HG03342 (cell line): ENCODE results near the gene AFF2.

Experiments used
- ATAC-seq: cut with Tn5 transposase; IDR thresholded peaks from one replicate; pipeline ENCODE4 v1.9.1; 2021; ENCODE audit warnings: mild to moderate bottlenecking, moderate library complexity; ENCODE audit not compliant: unreplicated experiment

AFF2 gene

DNA sequence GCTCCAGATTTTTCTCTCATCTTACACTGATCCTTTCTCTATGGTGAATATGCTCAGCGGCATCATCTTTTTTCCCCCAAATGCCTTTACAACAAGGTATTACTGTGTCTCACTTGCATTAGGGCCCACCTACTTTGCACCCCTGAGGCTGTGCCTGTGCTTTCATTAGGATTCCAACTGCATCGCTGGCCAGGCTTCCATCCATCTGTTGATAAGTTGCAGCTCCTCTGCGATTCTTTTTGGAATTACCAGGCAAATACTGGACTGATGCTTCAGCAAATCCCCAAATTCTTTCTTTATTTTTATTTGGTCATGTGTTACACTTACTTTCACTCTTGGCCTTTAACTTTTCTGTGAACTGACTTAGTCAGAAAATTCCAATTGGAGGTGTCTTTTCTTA is 77.3 kb downstream of the AFF2 start:
- ATAC-seq = no peak

DNA sequence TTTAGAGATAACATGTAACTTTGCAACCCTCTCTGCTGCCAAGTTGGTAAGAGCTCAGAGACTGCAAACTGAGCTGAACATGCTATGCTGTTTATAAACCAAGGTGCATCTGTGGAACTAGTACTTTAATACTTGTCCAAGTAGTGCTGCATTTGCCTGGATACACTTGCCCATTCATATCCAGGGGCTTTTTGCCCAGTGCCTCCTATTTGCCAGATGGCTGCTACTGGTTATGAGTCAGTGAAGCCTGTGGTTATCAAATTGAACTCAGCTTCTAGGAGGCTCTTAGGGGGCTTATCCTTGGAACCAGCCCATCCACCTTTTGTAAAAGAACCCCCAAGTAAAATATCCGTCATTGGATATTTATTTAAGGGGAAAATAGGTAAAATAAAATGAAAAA is 79.6 kb downstream of the AFF2 start:
- ATAC-seq = no peak

DNA sequence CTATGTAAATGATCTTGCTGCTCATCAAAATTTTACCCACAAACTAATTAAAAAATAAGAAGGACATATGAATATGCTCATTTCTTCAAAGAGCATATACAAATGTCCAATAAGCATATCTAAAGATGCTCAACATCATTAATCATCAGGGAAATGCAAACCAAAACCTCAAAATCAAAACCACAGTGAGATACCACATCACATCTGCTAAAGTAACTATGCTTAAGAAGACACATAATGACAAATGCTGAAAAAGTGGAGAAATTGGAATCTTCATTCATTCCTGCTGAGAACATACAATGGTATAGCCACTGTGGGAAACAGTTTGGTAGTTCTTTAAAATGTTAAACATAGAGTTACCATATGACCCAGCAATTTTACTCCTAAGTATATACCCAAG is 81.9 kb downstream of the AFF2 start:
- ATAC-seq = no peak

DNA sequence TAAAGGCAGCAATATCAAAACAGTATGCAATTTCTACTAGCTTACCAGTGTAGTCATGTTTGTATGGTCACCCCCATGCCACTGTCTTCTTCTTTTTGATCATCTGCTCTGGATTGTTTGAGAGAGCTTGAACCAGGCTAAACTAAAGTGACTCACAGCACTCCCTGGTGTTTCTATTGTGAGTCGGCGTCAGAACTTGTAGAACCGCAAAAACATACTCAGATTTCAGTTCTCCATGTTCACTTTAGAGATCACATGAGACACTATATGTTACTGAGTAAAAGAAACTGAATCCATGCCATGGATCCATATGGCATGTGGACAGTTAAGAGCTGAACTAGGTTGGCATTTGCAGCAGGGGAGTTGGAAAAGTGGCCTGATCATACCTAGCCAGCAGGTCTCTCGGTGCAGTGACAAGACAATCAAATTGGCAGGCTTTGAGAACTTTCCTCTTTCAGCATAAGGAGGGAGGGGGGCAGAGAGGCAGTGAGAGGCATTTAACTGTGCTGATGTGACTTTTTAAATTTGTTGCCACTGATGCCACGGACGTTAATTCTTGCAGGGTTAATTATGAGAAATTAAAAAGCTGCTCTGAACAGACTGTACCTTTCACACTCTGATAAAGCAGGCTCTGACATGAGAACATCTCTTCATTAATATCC is 88.4 kb downstream of the AFF2 start:
- ATAC-seq = no peak

DNA sequence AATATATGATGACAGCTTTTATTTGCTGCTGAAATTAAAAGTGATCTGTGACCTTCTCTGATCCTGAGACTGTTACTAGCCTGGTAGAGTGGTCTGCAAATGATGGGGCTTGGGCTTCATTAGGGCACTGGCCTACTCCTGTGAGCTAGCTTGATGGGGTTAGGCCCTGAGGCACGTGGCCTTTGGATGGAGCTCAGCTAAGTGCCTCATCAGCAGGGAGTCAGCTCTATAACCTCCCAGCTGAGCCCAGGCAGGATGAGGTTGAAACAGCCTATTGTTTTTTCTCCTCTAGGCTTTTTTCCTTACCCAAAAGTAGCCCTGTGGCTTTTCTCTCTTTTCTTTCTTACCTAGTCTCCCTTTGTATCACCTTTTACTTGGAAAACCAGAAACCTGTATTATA is 92.2 kb downstream of the AFF2 start:
- ATAC-seq = no peak

DNA sequence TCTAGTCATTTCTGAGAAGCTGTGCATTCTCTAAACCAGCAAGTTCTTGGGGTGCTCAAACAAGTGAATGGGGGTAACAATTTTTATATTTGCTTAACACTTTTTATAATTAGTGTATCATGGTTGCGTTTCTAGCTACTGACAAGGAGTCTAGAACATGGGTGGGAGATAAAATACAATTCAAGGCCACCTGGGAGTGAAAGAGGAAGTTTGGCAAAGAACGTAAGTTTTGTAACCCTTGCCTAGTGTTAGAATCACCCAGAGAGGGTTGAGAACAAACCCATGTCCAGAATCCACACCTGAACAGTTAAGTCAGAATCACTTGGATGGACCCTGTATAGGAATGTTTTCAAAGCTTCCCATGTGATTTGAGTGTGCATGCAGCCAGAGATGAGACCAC is 92.7 kb downstream of the AFF2 start:
- ATAC-seq = no peak

DNA sequence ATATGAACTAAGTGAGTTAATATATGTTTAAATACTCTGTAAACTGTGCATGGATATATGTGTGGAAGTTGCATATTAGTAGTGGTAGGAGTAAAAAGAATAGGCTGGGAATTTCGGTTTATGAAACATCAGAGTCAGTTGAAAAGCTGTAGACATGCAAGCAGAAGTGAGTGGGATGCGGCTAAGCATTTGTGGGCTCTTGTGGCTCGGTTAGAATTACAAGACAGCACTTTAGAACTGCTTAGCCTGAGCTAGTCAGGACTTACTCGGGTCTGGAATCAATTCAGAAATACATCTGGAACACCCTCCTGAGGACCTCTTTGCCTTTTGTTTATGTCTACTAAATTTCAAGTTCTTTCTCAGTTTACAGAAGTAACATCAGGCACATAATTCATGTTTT is 93.6 kb downstream of the AFF2 start:
- ATAC-seq = no peak

DNA sequence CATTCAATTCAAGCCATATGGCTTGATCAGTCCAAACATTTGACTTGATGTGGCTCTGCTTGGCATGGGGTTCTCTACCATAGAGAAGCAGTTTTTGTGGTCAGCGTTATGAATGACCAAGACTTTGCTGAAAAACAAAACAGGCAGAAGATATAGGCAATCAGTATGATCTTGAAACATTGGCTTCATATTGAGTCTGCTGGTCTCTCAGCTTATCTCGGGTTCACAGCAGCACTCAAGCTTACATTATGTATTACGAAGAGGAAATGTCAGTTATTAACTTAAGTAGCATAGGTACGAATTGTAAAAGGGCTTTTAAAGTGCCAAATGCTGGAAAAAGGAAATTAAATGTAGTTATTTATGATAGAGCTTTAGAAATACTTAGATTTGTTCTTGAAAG is 99.0 kb downstream of the AFF2 start:
- ATAC-seq = no peak

DNA sequence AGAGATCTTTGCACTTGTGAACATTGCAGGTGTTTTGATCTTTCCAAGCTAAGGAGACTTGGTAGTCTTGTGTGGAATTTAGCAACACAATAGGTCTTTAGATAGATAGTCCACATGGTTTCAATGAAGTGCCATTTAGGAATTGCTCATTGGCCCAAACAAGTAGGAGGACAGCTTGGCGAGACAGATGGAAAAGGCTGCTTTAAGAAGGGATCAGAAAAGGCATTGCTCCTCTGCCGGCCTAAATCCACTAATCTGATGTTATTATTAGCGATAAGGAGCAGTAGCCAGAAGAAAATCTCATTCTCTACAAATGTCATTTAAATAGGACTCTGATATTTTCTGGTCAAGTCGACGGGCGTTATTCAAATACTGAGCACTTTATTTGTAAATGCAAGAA is 99.7 kb downstream of the AFF2 start:
- no peak for ATAC-seq

DNA sequence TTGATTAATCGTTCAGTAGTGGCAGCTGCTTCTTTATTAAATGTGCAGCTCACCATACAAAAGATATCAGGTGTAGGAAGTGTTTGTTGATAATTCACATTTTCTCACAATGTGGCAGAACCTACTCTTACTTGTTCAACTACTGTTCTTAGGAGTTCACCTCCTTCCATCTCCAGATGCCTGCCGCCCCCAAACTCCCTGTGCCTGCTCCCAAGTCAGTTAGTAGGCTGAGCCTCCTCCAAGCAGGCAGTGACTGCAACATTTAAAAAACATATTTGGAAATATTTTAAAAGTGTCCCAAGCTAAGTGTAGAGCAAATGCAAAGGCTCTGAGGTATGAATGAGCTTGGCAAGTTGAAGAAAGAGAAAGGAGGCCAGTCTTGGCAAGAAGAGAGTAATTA is 100.2 kb downstream of the AFF2 start:
- no peak for ATAC-seq

DNA sequence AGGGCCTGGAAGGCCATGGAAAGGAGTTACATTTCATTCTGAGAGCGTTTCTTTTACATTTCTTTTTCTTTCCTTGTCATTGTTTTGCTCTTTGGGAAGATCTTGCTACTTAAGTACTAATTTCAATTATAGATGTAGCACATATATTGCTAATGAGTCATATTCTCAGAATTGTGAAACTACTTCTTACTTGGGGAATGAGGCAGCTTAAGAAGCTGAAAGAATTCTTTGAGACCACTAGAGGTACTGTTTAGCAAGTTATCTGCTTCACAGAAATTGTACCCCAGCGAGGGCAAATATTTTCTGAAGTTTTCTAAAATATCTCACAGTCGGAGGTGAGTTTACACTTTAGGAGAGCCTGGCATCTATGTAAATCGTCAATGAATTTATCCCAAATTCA is 100.6 kb downstream of the AFF2 start:
- ATAC-seq = no peak

DNA sequence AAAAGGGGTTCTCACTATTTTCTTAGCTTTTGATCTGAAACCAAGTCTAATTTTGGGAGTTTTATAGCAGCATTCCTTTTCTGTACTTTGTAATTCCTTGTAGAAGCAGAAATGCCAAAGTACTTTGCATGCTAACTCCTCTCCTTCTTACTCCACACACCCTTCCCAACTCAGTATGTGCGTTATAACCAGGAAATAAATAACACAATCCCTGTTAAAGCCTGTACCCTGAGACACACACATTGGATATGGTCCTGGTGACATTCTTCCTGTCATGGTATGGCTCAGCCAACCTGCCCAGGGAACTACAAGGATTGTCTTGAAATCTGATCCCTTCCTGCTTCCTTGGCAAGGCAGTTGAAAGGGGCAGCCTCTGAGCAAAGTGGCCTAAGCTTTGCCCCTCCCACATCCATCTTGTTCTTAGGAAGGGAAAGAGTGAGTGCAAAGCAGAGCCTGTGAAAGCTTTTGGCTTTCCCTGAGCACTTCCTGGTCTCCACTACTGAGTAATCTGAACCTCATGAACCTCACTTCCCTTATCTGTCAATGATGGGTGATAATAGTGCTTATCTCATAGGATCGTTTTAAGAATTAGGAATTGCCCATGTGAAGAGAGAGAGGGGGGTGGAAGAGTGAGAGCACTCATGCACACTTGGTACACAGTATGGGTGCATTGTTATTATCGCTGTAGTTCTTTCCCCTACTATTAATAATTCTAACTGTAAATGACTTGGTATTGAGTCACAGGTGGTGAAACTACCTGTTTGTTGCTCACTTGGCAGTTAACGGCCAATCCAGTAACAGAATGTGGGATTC is 109.3 kb downstream of the AFF2 start:
- peak; percentile 79 for ATAC-seq

DNA sequence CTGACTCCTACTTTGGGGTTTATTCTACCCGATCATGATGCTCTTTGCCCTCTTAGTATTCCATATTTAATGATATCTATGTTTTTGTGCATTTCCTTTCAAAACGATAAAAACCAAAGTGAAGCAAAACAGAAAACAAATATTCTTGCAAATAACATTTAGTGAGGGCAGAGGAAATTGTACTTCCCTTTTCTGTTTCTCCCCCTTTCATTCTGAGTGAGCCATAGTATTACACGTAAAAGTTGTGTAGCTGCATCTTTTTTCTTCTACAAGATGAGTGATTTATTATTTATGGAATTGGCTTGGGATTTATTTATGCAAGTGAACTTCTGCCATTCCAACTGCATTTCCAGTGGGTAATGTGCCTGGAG is 109.9 kb downstream of the AFF2 start:
- ATAC-seq = peak; percentile 61

DNA sequence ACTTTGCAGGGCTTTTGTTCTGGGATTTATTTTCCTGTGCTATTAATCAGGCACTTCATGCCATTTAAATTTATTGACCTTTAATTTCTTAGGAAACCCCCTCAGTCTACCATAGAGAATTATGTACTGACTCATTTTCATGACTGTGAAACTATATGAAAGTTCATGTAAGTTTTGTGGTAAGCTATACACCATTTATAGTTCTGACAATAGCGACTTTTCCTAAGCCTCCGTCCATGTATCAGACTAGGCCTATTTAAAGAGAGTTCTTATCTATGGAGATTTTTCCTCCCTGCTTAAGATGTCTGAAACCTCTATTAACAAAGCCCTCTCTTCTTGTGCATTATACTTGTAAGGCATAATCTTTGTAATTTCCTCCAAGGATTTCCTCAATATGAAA is 111.6 kb downstream of the AFF2 start:
- ATAC-seq = peak; percentile 27

DNA sequence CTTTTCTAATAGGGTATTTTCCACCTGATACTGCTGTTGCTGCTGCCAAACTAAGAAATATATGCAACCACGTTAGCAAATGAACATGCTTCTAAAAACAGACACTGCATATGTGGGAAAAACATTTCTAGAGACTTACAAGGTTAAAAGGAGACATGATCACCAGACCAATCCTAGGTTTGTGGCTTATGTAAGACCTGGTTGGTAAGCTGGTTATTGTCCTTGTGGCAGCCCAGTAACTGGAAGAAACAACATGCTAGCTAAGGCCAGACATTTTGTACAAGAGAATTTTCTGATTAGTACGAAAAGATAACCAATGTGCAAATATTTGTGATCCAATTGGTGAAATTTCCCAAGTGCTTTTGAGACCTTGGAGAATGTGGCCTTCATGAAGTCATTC is 112.0 kb downstream of the AFF2 start:
- no peak for ATAC-seq

DNA sequence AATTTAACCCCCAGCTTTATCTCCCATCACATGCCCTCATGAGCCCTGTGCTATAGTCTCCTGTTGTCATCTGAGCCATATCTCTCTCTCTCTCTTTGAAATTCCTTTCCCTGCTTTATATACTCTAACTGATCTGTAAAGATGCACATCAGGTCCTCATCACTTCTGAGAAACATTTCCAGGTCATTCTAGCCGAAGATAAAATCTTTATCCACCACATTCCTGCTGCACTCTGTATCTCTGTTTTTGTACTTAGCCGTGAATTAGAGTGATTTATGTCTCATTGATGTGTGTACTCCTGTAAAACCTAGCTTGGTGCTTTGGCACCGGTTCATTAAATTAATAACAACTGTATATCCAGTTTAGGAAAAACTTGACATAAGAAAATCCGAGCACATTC is 113.2 kb downstream of the AFF2 start:
- no peak for ATAC-seq

DNA sequence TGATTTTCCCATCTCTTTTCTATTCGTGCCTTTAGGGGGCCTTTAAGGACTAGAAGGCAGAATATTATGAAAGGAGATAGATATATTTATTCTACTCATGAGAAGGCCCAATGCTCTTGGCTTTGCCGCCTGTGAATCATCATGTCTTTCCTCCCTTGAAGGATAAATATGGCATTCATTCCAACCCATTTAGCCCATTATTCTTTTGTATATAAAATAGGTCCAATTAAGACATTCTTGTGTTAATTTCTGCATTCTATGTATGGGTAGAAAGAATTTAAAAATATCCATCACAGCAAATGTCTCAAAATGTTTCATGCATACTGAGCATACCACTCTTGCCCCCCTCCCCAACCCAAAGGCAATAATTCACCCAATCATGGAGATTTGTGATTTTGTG is 115.1 kb downstream of the AFF2 start:
- no peak for ATAC-seq

DNA sequence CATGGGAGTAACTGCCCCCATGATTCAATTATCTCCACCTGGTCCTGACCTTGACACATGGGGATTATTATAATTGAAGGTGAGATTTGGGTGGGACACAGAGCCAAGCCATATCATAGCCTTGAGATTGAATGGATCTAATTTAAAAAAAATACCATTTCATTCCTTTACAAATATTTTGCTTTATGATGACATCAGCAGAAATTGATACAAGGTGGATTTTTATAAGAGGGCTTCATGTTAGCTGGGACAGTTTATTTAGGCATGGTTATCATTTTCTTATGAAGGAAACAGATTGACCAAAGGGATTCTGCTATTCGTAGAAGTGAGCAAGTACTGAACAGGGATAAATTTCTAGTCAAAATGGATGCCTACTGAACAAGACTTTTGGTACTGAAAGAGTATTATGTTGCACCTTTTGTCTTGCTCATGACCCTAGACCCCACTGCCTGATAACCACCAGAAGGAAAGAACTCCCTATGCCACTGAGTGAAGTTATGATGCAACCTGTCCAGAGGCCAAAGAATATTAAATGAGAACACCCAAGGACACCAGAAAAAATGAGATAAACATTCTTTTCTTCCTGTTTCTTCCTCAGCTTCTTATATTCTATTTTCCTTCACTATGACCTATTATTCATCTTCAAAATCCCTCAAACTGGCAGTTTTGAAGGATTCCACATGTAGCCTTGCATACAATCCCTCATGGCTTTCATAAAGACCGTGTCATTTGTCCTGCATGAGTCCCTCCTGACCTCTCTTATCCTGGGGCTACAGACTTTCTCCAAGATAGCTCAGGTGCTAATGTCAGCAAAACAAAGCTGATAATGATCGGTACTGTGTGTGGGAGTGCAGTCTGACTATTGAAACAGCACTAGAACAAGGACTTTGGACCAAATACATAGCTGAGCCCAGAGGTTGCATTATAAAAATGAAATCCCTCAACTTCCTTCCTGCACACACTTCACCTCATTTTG is 118.3 kb downstream of the AFF2 start:
- no peak for ATAC-seq

DNA sequence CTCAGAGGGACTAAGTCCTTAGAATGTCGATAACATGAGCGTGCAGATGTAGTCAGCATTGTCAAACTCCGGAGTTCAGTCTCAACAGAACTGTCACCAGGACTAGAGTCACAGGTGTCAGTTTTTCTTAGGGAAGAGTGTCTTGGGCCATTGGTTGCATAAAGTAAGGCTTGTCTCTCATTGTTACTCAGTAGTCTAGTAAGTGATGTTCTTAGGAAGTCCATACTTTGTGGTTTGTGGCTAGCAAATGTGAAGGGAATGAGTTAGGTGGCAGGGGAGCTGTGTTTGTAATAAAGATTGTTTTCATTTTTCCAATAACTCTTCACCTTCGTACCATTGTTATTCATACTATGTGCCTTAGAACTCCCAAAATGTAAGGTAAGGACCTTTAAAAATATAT is 119.6 kb downstream of the AFF2 start:
- no peak for ATAC-seq

DNA sequence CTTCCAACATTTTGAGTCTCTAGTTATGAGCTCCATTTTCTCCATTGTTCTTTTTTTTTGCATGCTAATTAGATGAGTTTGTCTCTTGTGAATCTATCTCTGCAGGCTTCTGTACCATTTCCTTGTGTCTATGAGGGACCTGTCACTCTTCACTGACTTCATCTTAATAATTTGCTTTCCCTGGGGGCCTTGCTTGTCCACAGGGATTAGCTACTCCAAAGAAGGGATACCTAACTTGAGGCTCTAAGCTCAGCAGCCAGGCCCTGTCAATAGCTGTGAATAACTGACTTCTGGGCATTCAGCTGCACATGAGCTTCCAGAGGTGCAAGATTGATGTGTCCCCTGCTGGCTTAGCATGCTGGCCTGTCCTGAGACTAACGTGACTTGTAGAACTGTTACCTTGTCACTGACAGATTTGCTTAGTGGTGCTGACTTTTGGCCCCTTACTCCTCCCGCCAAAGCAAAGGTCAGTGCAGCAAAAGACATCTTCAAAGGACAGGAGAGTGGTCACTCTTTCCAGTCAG is 124.6 kb downstream of the AFF2 start:
- no peak for ATAC-seq

DNA sequence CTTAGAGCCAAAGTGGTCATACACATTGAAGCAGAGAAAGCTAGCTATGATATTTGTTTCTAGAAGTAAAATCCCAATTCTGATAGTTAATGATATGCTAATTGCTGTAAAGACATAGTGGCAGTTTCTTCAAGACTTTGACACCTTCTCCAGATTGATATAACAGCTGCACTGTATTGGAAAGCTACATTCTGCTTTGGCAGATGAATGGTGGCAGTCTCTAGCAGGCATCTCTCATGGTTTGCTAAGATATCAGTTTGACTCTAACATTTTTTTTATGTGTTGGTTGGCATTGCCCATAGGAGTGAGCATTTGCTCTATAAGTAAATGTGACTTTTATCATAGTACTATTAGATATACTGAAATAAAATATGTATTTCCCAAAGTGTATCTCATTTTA is 128.2 kb downstream of the AFF2 start:
- ATAC-seq = no peak
